K562 (cell line): Measurements from ENCODE around the gene EVC. TPM values are rescaled to one million over a fixed set of nuclear protein-coding genes. Genes with fewer than 3 reads are reported as not detected.

Source experiments
- ATAC-seq: fragments of 200-7000 bp; cut with Tn5 transposase; 3 replicates; pipeline ENCODE4 v1.9.1; 2020; ENCODE audit warnings: moderate library complexity
- BruUV-seq: library from RNA; stranded (reverse); fragments of 400-500 nt; replicated peaks from 2 replicates; lab custom pipeline; 2021; lab: Mats Ljungman, UMichigan
- CTCF ChIA-PET: fragments of 300-600 bp; formaldehyde crosslinking; extraction: SDS; loops from one replicate; lab custom pipeline; 2021; ENCODE audit warnings: low intra/inter-chr PET ratio; lab: Yijun Ruan, JAX
- POLR2A ChIA-PET: fragments of 300-600, 350-650 bp; sonication (Branson Sonifier 250); formaldehyde crosslinking; extraction: SDS; loops from one replicate; lab custom pipeline; 2021; ENCODE audit warnings: antibody characterized with exemption, inconsistent platforms; lab: Yijun Ruan, JAX
- DNase-seq, 4 experiments: peaks; one replicate each; pipeline versions ENCODE4 v3.0.0 to v3.0.0-alpha.2; 2011 to 2018; ENCODE audit warnings: low spot score in 3 of 4, mixed read lengths in 3 of 4; ENCODE audit errors: extremely low read depth in 1 of 4
- FAIRE-seq: peaks from 2 replicates; lab custom pipeline; 2011; peaks lifted over from hg19 to GRCh38; lab: Jason Lieb, UNC
- H2AFZ ChIP-seq: 2 replicates; pipeline ENCODE4 v1.6.0; 2011; ENCODE audit warnings: low read depth, low read length, control low read depth, inconsistent platforms
- H3K27ac ChIP-seq: fragments of 200-600 bp; 3 replicates; pipeline ENCODE4 v1.8.0; 2011; ENCODE audit warnings: low read depth, mild to moderate bottlenecking, control low read depth, inconsistent platforms, low read length, moderate library complexity, mixed read lengths; ENCODE audit errors: extremely low read depth
- H3K27me3 ChIP-seq, 2 experiments: fragments of 300-600 bp in 1 of 2; 2 replicates in 1 of 2; 3 replicates in 1 of 2; pipeline versions ENCODE4 v1.6.0 to v1.8.0; 2011; ENCODE audit warnings: inconsistent platforms in 2 of 2, low read length in 2 of 2, mild to moderate bottlenecking in 1 of 2, mixed read lengths in 1 of 2, moderate library complexity in 1 of 2; ENCODE audit not compliant: control insufficient read depth in 2 of 2, insufficient read depth in 2 of 2
- H3K36me3 ChIP-seq: fragments of 300-600 bp; 3 replicates; pipeline ENCODE4 v1.8.0; 2011; ENCODE audit warnings: mild to moderate bottlenecking, low read length, inconsistent platforms; ENCODE audit not compliant: control insufficient read depth, insufficient read depth
- H3K4me1 ChIP-seq, 2 experiments: fragments of 200-600 bp in 1 of 2; replicated peaks in 1 of 2; 2 replicates in 1 of 2; 3 replicates in 1 of 2; pipeline versions ENCODE4 v1.5.1 to v1.8.0; 2011; ENCODE audit warnings: inconsistent platforms in 2 of 2, low read length in 2 of 2, mild to moderate bottlenecking in 1 of 2, mixed read lengths in 1 of 2, moderate library complexity in 1 of 2; ENCODE audit not compliant: control insufficient read depth in 2 of 2, insufficient read depth in 2 of 2
- H3K4me2 ChIP-seq: 2 replicates; pipeline ENCODE4 v1.6.1; 2011; ENCODE audit warnings: low read length, control low read depth, inconsistent platforms, mixed read lengths; ENCODE audit not compliant: insufficient read depth
- H3K4me3 ChIP-seq: fragments of 200-600 bp; sonication (generic), shearing (Covaris generic); 2 replicates; pipeline ENCODE4 v1.5.1; 2016; ENCODE audit warnings: control low read depth, inconsistent platforms
- H3K79me2 ChIP-seq: fragments of 200-600 bp; 3 replicates; pipeline ENCODE4 v1.8.0; 2011; ENCODE audit warnings: low read length, inconsistent platforms; ENCODE audit not compliant: control insufficient read depth, insufficient read depth
- H3K9ac ChIP-seq, 2 experiments: 2 replicates each; pipeline versions ENCODE4 v1.6.0 to v1.6.1; 2011; ENCODE audit warnings: low read depth in 2 of 2, low read length in 2 of 2, control low read depth in 1 of 2, inconsistent platforms in 1 of 2, mild to moderate bottlenecking in 1 of 2, mixed read lengths in 1 of 2; ENCODE audit not compliant: insufficient read depth in 1 of 2
- H3K9me1 ChIP-seq: one replicate; pipeline ENCODE4 v1.6.0; 2011; ENCODE audit warnings: inconsistent platforms, mild to moderate bottlenecking, low read length, moderate library complexity; ENCODE audit not compliant: control insufficient read depth, insufficient read depth
- H3K9me3 ChIP-seq: replicated peaks from 2 replicates; pipeline ENCODE4 v1.5.1; 2011; ENCODE audit warnings: low read depth, low read length, inconsistent platforms; ENCODE audit not compliant: control insufficient read depth, insufficient read depth
- H4K20me1 ChIP-seq: replicated peaks from 2 replicates; pipeline ENCODE4 v1.6.1; 2011; ENCODE audit warnings: low read length, inconsistent platforms, mixed read lengths; ENCODE audit not compliant: control insufficient read depth, insufficient read depth
- GABPA ChIP-seq: fragments of 200-800 bp; sonication (Bioruptor generic); conservative IDR thresholded peaks from 2 replicates; pipeline ENCODE4 v1.6.1; 2016; ENCODE audit warnings: low read depth, missing genetic modification characterization, missing compliant biosample characterization
- HMG20B ChIP-seq: fragments of 250-450 bp; sonication (Bioruptor Pico); IDR thresholded peaks from 2 replicates; pipeline ENCODE4 v1.5.0; 2021; ENCODE audit warnings: mild to moderate bottlenecking
- KLF6 ChIP-seq: fragments of 250-450 bp; sonication (Bioruptor Pico); IDR thresholded peaks from 2 replicates; pipeline ENCODE4 v1.4.0; 2020; ENCODE audit warnings: mild to moderate bottlenecking, moderate library complexity, borderline replicate concordance
- MIER1 ChIP-seq: fragments of 450-650 bp; IDR thresholded peaks from 2 replicates; pipeline ENCODE4 v1.6.1; 2016; ENCODE audit warnings: antibody characterized with exemption, mild to moderate bottlenecking, low read depth
- NFATC3 ChIP-seq: fragments of 450-650 bp; IDR thresholded peaks from 2 replicates; pipeline ENCODE4 v1.6.1; 2017; ENCODE audit warnings: mild to moderate bottlenecking
- POLR2B ChIP-seq: fragments of 450-650 bp; IDR thresholded peaks from 2 replicates; pipeline ENCODE4 v1.6.1; 2018; ENCODE audit warnings: low read depth; ENCODE audit not compliant: partially characterized antibody
- POLR2H ChIP-seq: IDR thresholded peaks from 2 replicates; pipeline ENCODE4 v1.6.1; 2016; ENCODE audit warnings: missing genetic modification characterization, low read depth, mild to moderate bottlenecking, control low read depth, missing compliant biosample characterization, moderate library complexity
- PRPF4 ChIP-seq: fragments of 200-400 bp; formaldehyde crosslinking; IDR thresholded peaks from one replicate; pipeline ENCODE4 v1.6.1; 2017; ENCODE audit warnings: low read length, low read depth, mild to moderate bottlenecking; ENCODE audit not compliant: insufficient read depth, poor library complexity, severe bottlenecking
- SIN3B ChIP-seq: fragments of 450-650 bp; IDR thresholded peaks from 2 replicates; pipeline ENCODE4 v1.6.1; 2017; ENCODE audit warnings: low read depth, mild to moderate bottlenecking, moderate library complexity
- TAF1 ChIP-seq: IDR thresholded peaks from 2 replicates; pipeline ENCODE4 v1.6.1; 2011; ENCODE audit warnings: mild to moderate bottlenecking, low read length, moderate library complexity; ENCODE audit not compliant: insufficient read depth, control insufficient read depth, severe bottlenecking; ENCODE audit errors: extremely low read depth
- TCF7L2 ChIP-seq: fragments of 150-350 bp; IDR thresholded peaks from 2 replicates; pipeline ENCODE4 v1.6.1; 2016; ENCODE audit warnings: low read depth, mild to moderate bottlenecking, low read length, moderate library complexity
- ZNF384 ChIP-seq: IDR thresholded peaks from 2 replicates; pipeline ENCODE4 v1.6.1; 2012; ENCODE audit warnings: low read depth, low read length, improper control_type of control experiment
- ZNF699 ChIP-seq: fragments of 250-450 bp; sonication (Bioruptor Pico); IDR thresholded peaks from 2 replicates; pipeline ENCODE4 v1.8.0; 2021; ENCODE audit warnings: mild to moderate bottlenecking, moderate library complexity; ENCODE audit not compliant: insufficient replicate concordance
- WGBS: fragments of 100-300 bp; shearing (Covaris generic); methylation state at CpG from one replicate; pipeline ENCODE4 v1.1.6; 2016; ENCODE audit warnings: low coverage, mixed read lengths; ENCODE audit not compliant: insufficient coverage; ENCODE audit errors: missing lambda C conversion rate; 5-methylcytosine and 5-hydroxymethylcytosine counted together
- in situ Hi-C: fragments of 300-500 bp; cut with MboI; formaldehyde crosslinking; loops from 4 replicates; pipeline ENCODE4 v1.15.0; 2018; ENCODE audit warnings: inconsistent platforms, mixed read lengths
- intact Hi-C: fragments of 100-400 bp; cut with micrococcal nuclease; formaldehyde crosslinking; loops from 2 replicates; pipeline ENCODE4 v1.14.2; 2022
- polyA plus RNA-seq, 8 experiments: library from polyadenylated mRNA; depleted of rRNA in 4 of 8; stranded (reverse) in 5 of 8; unstranded in 3 of 8; fragments of >200 nt; fragmentation: Nextera tagmentation in 2 of 8; fragmentation: Illumina TruSeq in 1 of 8; extraction: Ambion mirVana in 2 of 8; extraction: Trizol in 1 of 8; gene quantifications; 2 replicates each; pipeline versions ENCODE4 v1.2.1 to v1.2.3, GENCODE V29; 2011 to 2014; ENCODE audit warnings: inconsistent platforms in 1 of 8, missing spikeins in 1 of 8
- total RNA-seq, 7 experiments: library from RNA; depleted of rRNA in 6 of 7; stranded (reverse); fragments of >200 nt in 6 of 7; fragmentation: Illumina TruSeq in 2 of 7; extraction: Trizol in 2 of 7; gene quantifications; 2 replicates each; pipeline versions ENCODE4 v1.2.1 to v1.2.3, GENCODE V29; 2011 to 2021; ENCODE audit warnings: low replicate concordance in 1 of 7
- TF ChIP-seq, protein P1 (sequence below): IDR thresholded peaks from 2 replicates; pipeline ENCODE4 v1.6.1; 2014; ENCODE audit warnings: antibody characterized with exemption
- TF ChIP-seq, protein P2 (sequence below), 3 experiments: IDR thresholded peaks in 2 of 3; conservative IDR thresholded peaks in 1 of 3; 2 replicates each; pipeline ENCODE4 v1.5.1; 2011 to 2012; ENCODE audit warnings: low read length in 3 of 3, mild to moderate bottlenecking in 3 of 3, control low read depth in 2 of 3, improper control_type of control experiment in 1 of 3, inconsistent platforms in 1 of 3, low read depth in 1 of 3, mixed read lengths in 1 of 3, moderate library complexity in 1 of 3; ENCODE audit not compliant: insufficient read depth in 2 of 3
- TF ChIP-seq, protein P3 (sequence below): fragments of 450-650 bp; formaldehyde crosslinking; IDR thresholded peaks from 2 replicates; pipeline ENCODE4 v1.4.0; 2020; ENCODE audit warnings: mild to moderate bottlenecking, moderate library complexity

The EVC gene
- total and polyA plus RNA-seq, 9 of the 15 experiments (the other 6 are each of a cell fraction or from before 2014, with no cell fraction given): 0.03 to 3.2 (median 1.1) TPM

DNA sequence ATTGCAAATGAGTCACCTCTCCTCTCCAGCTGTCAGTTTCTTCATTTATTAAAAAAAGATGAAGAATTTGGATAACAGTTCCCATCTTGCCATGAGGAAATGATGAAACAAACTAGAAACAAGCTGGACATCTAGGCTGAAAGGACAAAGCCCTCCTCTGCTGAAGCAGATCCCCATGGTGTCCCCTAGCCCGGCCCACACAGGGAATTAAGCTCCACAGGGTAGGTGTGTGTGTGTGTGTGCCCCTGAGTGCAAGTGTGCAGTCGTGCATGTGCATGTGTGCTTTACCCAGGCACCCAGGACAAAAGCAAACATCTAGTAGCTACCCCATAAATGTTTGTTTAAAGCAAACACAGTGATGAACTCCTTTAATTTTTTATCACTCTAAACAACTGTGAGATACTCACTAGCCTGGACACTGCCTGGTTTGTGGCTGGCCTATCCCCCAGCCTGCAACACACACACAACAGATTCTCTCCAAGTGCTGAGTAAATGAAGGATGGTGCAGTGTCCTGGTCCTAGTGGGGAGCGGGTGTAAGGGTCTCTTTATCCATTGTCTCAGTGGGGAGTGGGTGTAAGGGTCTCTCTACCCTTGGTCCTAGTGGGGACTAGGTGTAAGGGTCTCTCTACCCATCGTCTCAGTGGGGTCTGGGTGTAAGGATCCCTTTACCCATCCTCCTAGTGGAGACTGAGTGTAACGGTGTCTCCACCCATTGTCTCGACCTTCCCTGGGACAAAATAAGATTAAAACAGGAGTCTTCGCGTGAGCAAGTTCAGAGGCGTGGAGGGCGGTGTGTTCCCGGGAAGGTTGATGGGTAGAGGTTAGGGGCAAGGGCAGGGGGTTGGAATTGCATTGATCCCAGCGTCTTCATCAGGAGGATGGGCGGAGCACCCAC is 688 bp upstream of the EVC start:
- WGBS: 3% methylated on average over 13 of the region's 13 CpGs
- TF ChIP-seq GABPA (tag) (0 out of 2 replicates have a peak, but pooled peaks have one; percentile 20), ZNF699 (CRISPR knock-in tag) (no peak), NFATC3 (no peak), TCF7L2 (no peak), KLF6 (CRISPR knock-in tag) (no peak), POLR2H (tag) (peak; percentile 58; the same call in 1 of the 2 replicates), TAF1 (no peak), SIN3B (no peak), PRPF4 (no peak), MIER1 (no peak), POLR2B (no peak), HMG20B (CRISPR knock-in tag) (no peak), ZNF384 (no peak)
- TF ChIP-seq, protein P1, sequence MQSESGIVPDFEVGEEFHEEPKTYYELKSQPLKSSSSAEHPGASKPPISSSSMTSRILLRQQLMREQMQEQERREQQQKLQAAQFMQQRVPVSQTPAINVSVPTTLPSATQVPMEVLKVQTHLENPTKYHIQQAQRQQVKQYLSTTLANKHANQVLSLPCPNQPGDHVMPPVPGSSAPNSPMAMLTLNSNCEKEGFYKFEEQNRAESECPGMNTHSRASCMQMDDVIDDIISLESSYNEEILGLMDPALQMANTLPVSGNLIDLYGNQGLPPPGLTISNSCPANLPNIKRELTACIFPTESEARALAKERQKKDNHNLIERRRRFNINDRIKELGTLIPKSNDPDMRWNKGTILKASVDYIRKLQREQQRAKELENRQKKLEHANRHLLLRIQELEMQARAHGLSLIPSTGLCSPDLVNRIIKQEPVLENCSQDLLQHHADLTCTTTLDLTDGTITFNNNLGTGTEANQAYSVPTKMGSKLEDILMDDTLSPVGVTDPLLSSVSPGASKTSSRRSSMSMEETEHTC: no peak
- TF ChIP-seq, protein P2, sequence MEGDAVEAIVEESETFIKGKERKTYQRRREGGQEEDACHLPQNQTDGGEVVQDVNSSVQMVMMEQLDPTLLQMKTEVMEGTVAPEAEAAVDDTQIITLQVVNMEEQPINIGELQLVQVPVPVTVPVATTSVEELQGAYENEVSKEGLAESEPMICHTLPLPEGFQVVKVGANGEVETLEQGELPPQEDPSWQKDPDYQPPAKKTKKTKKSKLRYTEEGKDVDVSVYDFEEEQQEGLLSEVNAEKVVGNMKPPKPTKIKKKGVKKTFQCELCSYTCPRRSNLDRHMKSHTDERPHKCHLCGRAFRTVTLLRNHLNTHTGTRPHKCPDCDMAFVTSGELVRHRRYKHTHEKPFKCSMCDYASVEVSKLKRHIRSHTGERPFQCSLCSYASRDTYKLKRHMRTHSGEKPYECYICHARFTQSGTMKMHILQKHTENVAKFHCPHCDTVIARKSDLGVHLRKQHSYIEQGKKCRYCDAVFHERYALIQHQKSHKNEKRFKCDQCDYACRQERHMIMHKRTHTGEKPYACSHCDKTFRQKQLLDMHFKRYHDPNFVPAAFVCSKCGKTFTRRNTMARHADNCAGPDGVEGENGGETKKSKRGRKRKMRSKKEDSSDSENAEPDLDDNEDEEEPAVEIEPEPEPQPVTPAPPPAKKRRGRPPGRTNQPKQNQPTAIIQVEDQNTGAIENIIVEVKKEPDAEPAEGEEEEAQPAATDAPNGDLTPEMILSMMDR (IDR thresholded peaks at IDR 0.05 in 2 of 3, conservative IDR thresholded peaks at IDR 0.05 in 1 of 3; ENCODE audit: insufficient read depth in 2 of 3, low read depth in 1 of 3, low read length in 3 of 3): 0 out of 6 replicates have a peak, but pooled peaks of 1 of the 3 experiments have one; percentile 27
- TF ChIP-seq, protein P3, sequence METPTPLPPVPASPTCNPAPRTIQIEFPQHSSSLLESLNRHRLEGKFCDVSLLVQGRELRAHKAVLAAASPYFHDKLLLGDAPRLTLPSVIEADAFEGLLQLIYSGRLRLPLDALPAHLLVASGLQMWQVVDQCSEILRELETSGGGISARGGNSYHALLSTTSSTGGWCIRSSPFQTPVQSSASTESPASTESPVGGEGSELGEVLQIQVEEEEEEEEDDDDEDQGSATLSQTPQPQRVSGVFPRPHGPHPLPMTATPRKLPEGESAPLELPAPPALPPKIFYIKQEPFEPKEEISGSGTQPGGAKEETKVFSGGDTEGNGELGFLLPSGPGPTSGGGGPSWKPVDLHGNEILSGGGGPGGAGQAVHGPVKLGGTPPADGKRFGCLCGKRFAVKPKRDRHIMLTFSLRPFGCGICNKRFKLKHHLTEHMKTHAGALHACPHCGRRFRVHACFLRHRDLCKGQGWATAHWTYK: 0 out of 2 replicates have a peak, but pooled peaks have one; percentile 39

More for the DNA sequence above, 688 bp upstream of the EVC start:
- Histone ChIP-seq H3K4me3 (peak overlapping the region; percentile 28; the same call in 1 of the 2 replicates), H3K36me3 (no peaks in the 10 kb centered on the region), H2AFZ (peak overlapping the region; percentile 62), H3K27ac (peak overlapping the region; percentile 22; the same call in 1 of the 3 replicates), H3K9me3 (peaks cover 7% of the 10 kb centered on the region; the same call in 1 of the 2 replicates), H3K4me2 (peak overlapping the region; percentile 25; the same call in 1 of the 2 replicates), H3K79me2 (no peaks in the 10 kb centered on the region), H3K9me1 (no peaks in the 10 kb centered on the region), H3K27me3 (peaks cover 2 to 18% of the 10 kb centered on the region in 2 experiments; a peak in 3 of 5 replicates), H3K9ac (no peak overlapping the region), H4K20me1 (no peaks in the 10 kb centered on the region), H3K4me1 (peaks cover 0 to 20% of the 10 kb centered on the region in 2 experiments; a peak in 4 of 5 replicates)
- no TSS peak for BruUV-seq
- POLR2A ChIA-PET: interaction anchor here (0.7 kb wide), 1 partner anchor 616 kb away, joined by 3 read pairs; no protein-coding TSS in a partner anchor
- ATAC-seq: peak; percentile 57
- DNase-seq: no peak
- CTCF ChIA-PET: no interaction called here
- in situ Hi-C loops (no loop called here), intact Hi-C loops (no loop called here)
- no peak for FAIRE-seq
